GM23338 (cell line): ENCODE measurements around the gene STX11. TPM values are rescaled to one million over a fixed set of nuclear protein-coding genes. Genes with fewer than 3 reads are reported as not detected.

Experiments used
- ATAC-seq: fragments of 200-7000 bp; cut with Tn5 transposase; 3 replicates; pipeline ENCODE4 v1.9.1; 2020
- DNase-seq: peaks from one replicate; pipeline ENCODE4 v3.0.0-alpha.2; 2015; ENCODE audit warnings: low spot score
- H2AFZ ChIP-seq: fragments of 200-600 bp; sonication (generic); 2 replicates; pipeline ENCODE4 v1.8.0; 2016; ENCODE audit warnings: antibody characterized with exemption, mild to moderate bottlenecking, moderate library complexity
- H3F3A ChIP-seq: fragments of 200-600 bp; sonication (generic); replicated peaks from 2 replicates; pipeline ENCODE4 v1.8.0; 2017; ENCODE audit warnings: antibody characterized with exemption, mixed run types, low read depth
- H3K27ac ChIP-seq: fragments of 200-600 bp; sonication (generic); 2 replicates; pipeline ENCODE4 v1.6.1; 2016; ENCODE audit warnings: low read depth
- H3K27me3 ChIP-seq: fragments of 200-600 bp; sonication (generic); 2 replicates; pipeline ENCODE4 v1.8.0; 2016; ENCODE audit warnings: mild to moderate bottlenecking, mixed run types, moderate library complexity; ENCODE audit not compliant: insufficient read depth
- H3K36me3 ChIP-seq: fragments of 200-600 bp; sonication (generic); 2 replicates; pipeline ENCODE4 v1.8.0; 2016; ENCODE audit warnings: mild to moderate bottlenecking; ENCODE audit not compliant: insufficient read depth
- H3K4me1 ChIP-seq: fragments of 200-600 bp; sonication (generic); 2 replicates; pipeline ENCODE4 v1.8.0; 2016; ENCODE audit warnings: mild to moderate bottlenecking, moderate library complexity; ENCODE audit not compliant: insufficient read depth
- H3K4me2 ChIP-seq: fragments of 200-600 bp; sonication (generic); 2 replicates; pipeline ENCODE4 v1.7.1; 2017; ENCODE audit warnings: mixed run types
- H3K4me3 ChIP-seq: fragments of 200-600 bp; sonication (generic); 2 replicates; pipeline ENCODE4 v1.6.1; 2016; ENCODE audit warnings: mixed run types
- H3K79me2 ChIP-seq: fragments of 200-600 bp; sonication (generic); replicated peaks from 2 replicates; pipeline ENCODE4 v1.8.0; 2017; ENCODE audit warnings: mild to moderate bottlenecking; ENCODE audit not compliant: insufficient read depth
- H3K9me2 ChIP-seq: fragments of 200-600 bp; sonication (generic); 2 replicates; pipeline ENCODE4 v1.8.0; 2017; ENCODE audit not compliant: insufficient read depth
- H4K20me1 ChIP-seq: fragments of 200-600 bp; sonication (generic); replicated peaks from 2 replicates; pipeline ENCODE4 v1.8.0; 2017; ENCODE audit warnings: mild to moderate bottlenecking; ENCODE audit not compliant: insufficient read depth
- H3K27ac Mint-ChIP-seq: 2 replicates; pipeline ENCODE4 v1.8.0; 2020; ENCODE audit warnings: inconsistent platforms, mild to moderate bottlenecking, moderate library complexity, mixed read lengths
- H3K27me3 Mint-ChIP-seq: 3 replicates; pipeline ENCODE4 v1.8.0; 2022; ENCODE audit warnings: low read depth, mild to moderate bottlenecking, moderate library complexity, mixed read lengths, inconsistent platforms; ENCODE audit not compliant: insufficient read depth, poor library complexity
- H3K36me3 Mint-ChIP-seq: 3 replicates; pipeline ENCODE4 v1.8.0; 2021; ENCODE audit warnings: low read depth, mild to moderate bottlenecking, inconsistent platforms, moderate library complexity, mixed read lengths
- H3K4me1 Mint-ChIP-seq: 3 replicates; pipeline ENCODE4 v1.8.0; 2020; ENCODE audit warnings: mild to moderate bottlenecking, inconsistent platforms, mixed read lengths
- H3K4me3 Mint-ChIP-seq: 3 replicates; pipeline ENCODE4 v1.8.0; 2021; ENCODE audit warnings: moderate library complexity, mild to moderate bottlenecking, inconsistent platforms, mixed read lengths
- H3K9me3 Mint-ChIP-seq: 3 replicates; pipeline ENCODE4 v1.8.0; 2020; ENCODE audit warnings: moderate library complexity, mild to moderate bottlenecking, inconsistent platforms, mixed read lengths
- CTCF ChIP-seq, 2 experiments: fragments of 200-600 bp in 1 of 2; sonication (generic) in 1 of 2; conservative IDR thresholded peaks; 2 replicates each; pipeline versions ENCODE4 v1.5.1 to v1.6.1; 2016 to 2017; ENCODE audit warnings: antibody characterized with exemption in 2 of 2, low read depth in 2 of 2, mild to moderate bottlenecking in 2 of 2, moderate library complexity in 1 of 2
- ETS1 ChIP-seq: IDR thresholded peaks from 2 replicates; pipeline ENCODE4 v1.6.1; 2016; ENCODE audit warnings: antibody characterized with exemption
- EZH2 ChIP-seq: fragments of 200-600 bp; sonication (generic); IDR thresholded peaks from one replicate; pipeline ENCODE4 v1.8.0; 2017; ENCODE audit warnings: antibody characterized with exemption, mild to moderate bottlenecking, low read depth; ENCODE audit not compliant: unreplicated experiment
- POLR2AphosphoS5 ChIP-seq: IDR thresholded peaks from 2 replicates; pipeline ENCODE4 v1.6.1; 2016; ENCODE audit warnings: antibody characterized with exemption, low read depth
- REST ChIP-seq: IDR thresholded peaks from one replicate; pipeline ENCODE4 v1.6.1; 2018; ENCODE audit warnings: antibody characterized with exemption; ENCODE audit not compliant: unreplicated experiment
- STAT1 ChIP-seq: IDR thresholded peaks from one replicate; pipeline ENCODE4 v1.6.1; 2016; ENCODE audit warnings: antibody characterized with exemption; ENCODE audit not compliant: unreplicated experiment
- ZNF114 ChIP-seq: fragments of 250-450 bp; sonication (Bioruptor Pico); IDR thresholded peaks from 2 replicates; pipeline ENCODE4 v1.5.0; 2020; ENCODE audit warnings: mild to moderate bottlenecking, moderate library complexity
- polyA plus RNA-seq: library from polyadenylated mRNA; unstranded; fragments of >200 nt; fragmentation: Nextera tagmentation; extraction: Ambion mirVana; gene quantifications from 2 replicates; pipeline ENCODE4 v1.2.1, GENCODE V29; 2016
- total RNA-seq: library from RNA; depleted of rRNA; stranded (reverse); fragments of >200 nt; shearing (Covaris generic); gene quantifications from 2 replicates; pipeline ENCODE4 v1.2.3, GENCODE V29; 2014

Gene STX11
- total and polyA plus RNA-seq, 2 experiments from 2014 or later, result 0.35 to 0.52 TPM

- Histone ChIP-seq H3K4me1 (no peaks in the 10 kb centered on the region), H4K20me1 (no peaks in the 10 kb centered on the region), H3K79me2 (no peaks in the 10 kb centered on the region), H3K4me2 (no peak overlapping the region), H3K27ac (no peak overlapping the region), H3F3A (no peaks in the 10 kb centered on the region), H3K4me3 (no peak overlapping the region), H3K36me3 (no peaks in the 10 kb centered on the region), H3K9me2 (no peaks in the 10 kb centered on the region), H2AFZ (no peak overlapping the region), H3K27me3 (peaks cover 27% of the 10 kb centered on the region)
- Mint-ChIP-seq H3K4me3 (no peak overlapping the region), H3K36me3 (no peaks in the 10 kb centered on the region), H3K27me3 (peaks cover 14% of the 10 kb centered on the region), H3K4me1 (no peaks in the 10 kb centered on the region; the same call in 2 of the 3 replicates), H3K27ac (no peak overlapping the region), H3K9me3 (no peaks in the 10 kb centered on the region)
- ATAC-seq, result no peak
- TF ChIP-seq ETS1 (no peak), REST (no peak), POLR2AphosphoS5 (no peak), CTCF (conservative IDR thresholded peaks at IDR 0.05; ENCODE audit: low read depth in 2 of 2) (no peak), ZNF114 (no peak), STAT1 (no peak)
- no peak for DNase-seq
Measured at GRCh38 chr6:144144996-144145395, 5.3 kb upstream of the STX11 start.

- Mint-ChIP-seq H3K27me3 (peaks cover 15% of the 10 kb centered on the region), H3K4me3 (no peak overlapping the region), H3K36me3 (no peaks in the 10 kb centered on the region), H3K27ac (no peak overlapping the region), H3K4me1 (no peaks in the 10 kb centered on the region; the same call in 2 of the 3 replicates), H3K9me3 (no peaks in the 10 kb centered on the region)
- ATAC-seq, result no peak
- H2AFZ ChIP-seq, result no peak overlapping the region
- no peak overlapping the region for H3K4me3 ChIP-seq
- no peaks in the 10 kb centered on the region for H3K36me3 ChIP-seq
- no peak overlapping the region for H3K27ac ChIP-seq
- no peaks in the 10 kb centered on the region for H3K9me2 ChIP-seq
- peaks cover 30% of the 10 kb centered on the region for H3K27me3 ChIP-seq
- no peak overlapping the region for H3K4me2 ChIP-seq
- no peaks in the 10 kb centered on the region for H4K20me1 ChIP-seq
- H3K4me1 ChIP-seq, result no peaks in the 10 kb centered on the region
- H3F3A ChIP-seq, result no peaks in the 10 kb centered on the region
- no peak for DNase-seq
- no peaks in the 10 kb centered on the region for H3K79me2 ChIP-seq
- no peak for TF ChIP-seq STAT1
- no peak for TF ChIP-seq EZH2
- TF ChIP-seq CTCF (conservative IDR thresholded peaks at IDR 0.05; ENCODE audit: low read depth in 2 of 2), result no peak
Measured at GRCh38 chr6:144145541-144145940, 4.8 kb upstream of the STX11 start.
